Stimulated activated CD4-positive, alpha-beta T cell treated with anti-CD3 and anti-CD28 coated beads, Interleukin-12 subunit alpha, Interleukin-12 subunit beta, amount 100 ng/mL, for 4 hours (primary cell): ENCODE data around the gene CXCL3.
"Not testable (repeated sequence)": the region's sequence is repeated elsewhere in the genome, so short reads cannot be mapped to it uniquely, and the experiment has no call there.

Experiments used
- DNase-seq: peaks from one replicate; pipeline ENCODE4 v3.0.0-alpha.2; 2020

The CXCL3 gene

DNA sequence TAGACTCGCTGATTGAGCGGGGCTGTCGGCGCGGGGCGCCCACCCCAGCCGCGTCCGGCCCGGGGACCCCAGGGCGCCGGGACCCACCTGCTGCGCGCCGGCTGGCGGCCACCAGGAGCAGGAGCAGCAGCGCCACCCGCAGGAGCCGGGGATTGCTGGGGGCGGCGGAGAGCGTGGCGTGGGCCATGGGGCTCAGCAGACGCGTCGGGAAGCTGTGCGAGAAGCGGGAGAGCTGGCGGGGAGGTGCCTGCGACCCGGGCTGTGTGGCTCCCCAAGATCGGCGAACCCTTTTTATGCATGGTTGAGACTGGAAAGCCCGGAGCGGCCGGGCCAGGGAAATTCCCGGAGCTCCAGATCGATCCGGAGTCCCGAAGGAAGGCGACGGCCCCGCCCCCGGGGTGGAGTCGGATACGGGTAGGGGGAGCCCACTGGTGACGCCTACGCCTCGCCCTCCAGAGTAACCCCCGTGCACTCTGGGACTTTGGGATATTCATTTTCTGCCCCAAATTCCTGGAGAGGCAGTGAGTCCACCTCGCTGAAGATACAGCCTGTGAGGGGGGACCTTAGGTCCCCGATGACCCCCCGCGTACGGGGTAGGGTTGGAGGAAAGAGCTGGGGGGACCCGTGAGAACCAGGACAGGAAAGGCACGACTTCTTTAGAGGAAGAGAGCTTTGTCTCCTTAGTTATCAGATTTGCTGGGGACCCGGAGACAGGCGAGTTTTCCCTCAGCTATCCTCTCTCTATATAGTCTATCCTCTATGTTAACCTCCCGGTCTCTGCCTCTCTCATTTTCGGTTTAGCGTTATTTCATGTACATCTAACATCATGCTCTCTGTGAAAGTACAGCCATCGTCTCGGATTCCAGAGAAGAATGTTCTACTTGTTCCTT lies at the start of gene CXCL3:
TSS of gene CXCL3 (minus strand) at position 265 of the 890 bp plus-strand sequence. CDS start at position 187, 78 bp downstream.
- DNase-seq = no peak

DNA sequence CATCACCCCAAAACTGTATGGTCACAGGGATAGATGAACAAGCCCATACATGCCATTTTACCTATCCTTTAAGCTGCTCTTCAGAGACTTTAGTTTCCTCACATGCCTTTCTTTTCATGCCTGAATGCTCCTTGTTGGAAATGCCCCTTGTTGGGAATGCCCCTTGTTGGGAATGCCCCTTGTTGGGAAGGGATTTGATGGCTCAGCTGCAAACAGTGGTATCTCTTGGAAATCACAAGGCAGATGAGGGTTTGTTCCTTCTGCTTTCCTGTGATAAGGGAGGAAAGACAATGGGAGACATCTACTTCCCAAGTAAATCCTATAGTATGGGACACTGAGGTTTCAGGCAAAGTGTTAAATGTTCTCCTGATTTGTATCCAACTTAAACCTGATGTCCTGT lies 49.0 kb upstream of the CXCL3 start:
- no peak for DNase-seq

DNA sequence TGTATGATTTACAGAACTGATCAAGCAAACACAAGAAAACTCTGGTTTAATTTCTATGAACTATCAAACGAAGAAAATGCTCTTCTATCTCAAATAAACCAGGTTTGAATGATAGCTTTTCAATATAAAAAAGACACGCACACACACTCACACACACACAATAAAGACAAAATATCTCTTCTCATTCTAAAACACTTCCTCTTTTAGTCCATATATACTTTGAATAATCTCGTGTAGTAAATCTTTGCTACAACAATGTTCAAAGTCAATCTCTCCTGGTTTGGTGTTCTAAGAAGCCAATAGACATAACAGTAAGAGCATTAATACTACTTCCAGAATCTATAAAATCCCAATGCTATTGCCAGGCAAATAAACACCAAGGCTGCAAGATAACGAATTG lies 47.2 kb upstream of the CXCL3 start:
- no peak for DNase-seq

DNA sequence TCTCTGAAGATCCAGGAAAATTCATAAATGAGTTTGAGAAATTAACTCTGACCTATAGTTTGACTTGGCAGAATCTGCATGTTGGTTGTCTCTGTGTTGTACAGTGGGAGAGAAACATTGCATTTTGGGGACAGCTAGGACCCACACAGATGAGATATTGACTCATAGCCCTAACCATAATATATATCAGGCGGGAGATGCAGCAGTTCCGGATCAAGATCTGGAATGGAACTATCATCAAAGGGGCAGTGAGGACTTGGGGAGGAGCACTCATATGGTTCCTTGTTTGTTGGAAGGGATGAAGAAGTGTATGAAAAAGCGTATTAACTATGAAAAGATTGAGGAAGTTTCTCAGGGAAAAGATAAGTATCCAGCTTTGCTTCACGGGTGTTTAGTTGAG lies 46.5 kb upstream of the CXCL3 start:
- DNase-seq = no peak

DNA sequence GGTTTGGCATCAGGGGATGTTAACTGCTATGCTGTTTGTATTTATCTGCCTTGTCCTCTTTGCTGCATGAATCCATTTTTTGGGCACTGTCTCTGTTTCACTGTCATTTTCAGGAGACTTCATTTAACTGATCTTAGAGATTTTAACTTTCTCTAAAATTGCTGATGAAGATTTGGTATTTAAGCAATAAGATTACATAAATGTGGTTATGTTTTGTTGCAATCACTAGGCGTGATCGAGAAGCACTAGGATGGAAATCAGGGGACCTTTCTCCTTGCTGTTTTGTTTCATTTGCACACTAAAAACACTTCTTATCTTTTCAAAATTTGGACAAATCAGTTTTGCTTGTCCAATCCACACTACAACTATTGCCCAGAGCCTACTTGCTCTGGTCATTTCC lies 45.1 kb upstream of the CXCL3 start:
- DNase-seq = no peak

DNA sequence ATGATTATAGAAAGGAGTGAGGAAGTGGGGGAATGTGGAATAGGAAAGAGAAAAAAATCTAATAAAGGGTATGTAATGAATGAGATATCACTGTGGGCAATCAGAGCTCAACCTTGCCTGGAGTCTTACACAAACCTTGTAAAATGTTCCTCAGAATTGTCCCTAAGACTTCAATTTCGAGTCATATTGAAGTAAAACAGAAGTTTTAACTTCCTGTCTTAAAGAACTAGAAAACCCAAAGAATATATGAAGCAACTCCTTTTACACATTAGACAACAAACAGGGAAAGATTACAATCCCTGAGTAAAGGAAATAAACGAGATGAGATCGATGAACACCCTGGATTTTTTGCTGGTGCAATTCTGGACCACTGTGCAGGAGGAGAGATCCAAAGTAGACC lies 42.5 kb upstream of the CXCL3 start:
- no peak for DNase-seq

DNA sequence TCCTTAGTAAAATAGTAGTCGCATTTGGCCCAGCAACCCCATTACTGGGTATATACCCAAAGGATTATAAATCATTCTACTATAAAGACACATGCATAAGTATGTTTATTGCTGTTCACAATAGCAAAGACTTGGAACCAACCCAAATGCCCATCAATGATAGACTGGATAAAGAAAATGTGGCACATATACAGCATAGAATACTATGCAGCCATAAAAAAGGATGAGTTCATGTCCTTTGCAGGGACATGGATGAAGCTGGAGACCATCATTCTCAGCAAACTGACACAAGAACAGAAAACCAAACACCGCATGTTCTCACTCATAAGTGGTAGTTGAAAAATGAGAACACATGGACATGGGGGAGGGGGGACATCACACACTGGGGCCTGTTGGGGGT lies 41.9 kb upstream of the CXCL3 start:
- DNase-seq = not testable (repeated sequence)

DNA sequence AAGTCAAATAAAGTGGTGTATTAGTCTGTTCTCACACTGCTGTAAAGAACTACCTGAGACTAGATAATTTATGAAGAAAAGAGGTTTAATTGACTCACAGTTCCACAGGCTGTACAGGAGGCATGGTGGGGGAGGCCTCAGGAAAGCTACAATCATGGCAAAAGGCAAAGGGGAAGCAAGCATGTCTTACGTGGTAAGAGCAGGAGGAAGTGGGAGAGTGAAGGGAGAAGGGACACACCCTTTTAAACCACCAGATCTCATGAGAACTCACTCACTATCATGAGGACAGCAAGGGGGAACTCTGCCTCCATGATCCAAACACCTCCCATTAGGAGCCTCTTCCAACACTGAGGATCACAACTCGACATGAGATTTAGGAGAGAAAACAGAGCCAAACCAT lies 40.5 kb upstream of the CXCL3 start:
- DNase-seq = not testable (repeated sequence)

DNA sequence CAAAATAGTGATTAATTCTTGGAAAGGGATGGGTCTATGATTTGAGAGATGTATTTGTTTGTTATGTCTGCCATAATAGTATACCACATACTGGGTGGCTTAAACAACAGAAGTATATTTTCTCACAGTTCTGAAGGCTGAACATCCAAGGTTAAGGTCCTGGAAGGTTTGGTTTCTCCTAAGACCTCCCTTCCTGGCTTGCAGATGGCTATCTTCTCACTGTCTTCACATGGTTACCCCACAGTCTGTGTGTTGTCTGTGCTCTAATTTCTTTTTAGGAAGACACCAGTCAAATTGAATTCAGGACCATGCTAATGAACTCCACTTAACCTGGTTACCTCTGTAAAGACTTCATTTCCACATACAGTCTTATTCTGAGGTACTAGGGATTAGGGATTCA lies 34.9 kb upstream of the CXCL3 start:
- no peak for DNase-seq

DNA sequence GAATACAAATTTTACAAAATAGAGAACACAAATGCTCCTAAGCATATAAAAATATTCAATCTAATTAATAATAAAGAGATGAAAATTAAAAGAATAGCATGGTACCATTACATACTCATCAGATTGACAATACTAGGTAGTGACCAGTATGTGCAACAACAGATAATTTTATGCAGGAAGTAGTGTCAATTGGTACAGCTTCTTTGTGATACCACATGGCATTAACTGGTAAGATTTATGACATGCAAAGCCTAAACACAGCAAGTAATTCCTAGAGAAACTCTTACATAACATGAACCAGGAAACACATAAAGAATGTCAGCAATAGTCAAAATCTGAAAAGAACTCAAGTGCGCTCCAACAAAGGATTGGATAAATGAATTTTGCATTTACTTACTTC lies 34.2 kb upstream of the CXCL3 start:
- no peak for DNase-seq

DNA sequence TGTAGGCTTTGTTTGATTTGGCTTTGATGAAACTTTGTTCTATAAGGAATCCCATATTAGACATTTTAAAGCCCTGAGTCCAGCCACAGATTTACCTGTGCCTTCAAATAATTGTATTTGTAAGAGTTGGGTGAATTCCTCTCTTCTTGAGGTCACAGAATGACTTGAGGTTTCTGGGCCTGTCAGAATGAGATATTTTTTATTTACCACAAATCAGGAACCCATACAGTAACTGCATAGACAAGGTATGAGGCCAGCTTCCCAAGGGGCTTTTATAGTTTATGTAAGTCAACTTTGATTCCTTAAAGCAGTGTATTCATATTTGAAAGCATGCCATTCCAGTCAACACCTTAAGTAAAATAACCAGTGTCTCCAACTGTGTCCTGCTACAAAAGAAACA lies 29.1 kb upstream of the CXCL3 start:
- no peak for DNase-seq

DNA sequence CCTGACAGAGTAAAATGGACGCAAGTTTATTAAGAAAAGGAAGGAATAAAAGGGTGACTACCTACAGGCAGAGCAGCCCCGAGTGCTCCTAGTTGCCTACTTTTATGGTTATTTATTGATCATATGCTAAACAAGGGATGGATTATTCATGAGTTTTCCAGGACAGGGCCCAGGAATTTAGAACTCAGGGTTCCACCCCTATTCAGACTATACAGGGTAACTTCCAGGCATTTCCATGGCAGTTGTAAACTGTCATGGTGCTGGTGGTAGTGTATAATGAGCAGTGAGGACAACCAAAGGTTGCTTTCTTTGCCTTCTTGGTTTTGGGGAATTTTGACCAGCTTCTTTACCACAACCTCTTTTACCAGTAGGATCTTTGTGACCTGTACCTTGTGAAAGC lies 27.7 kb upstream of the CXCL3 start:
- no peak for DNase-seq

DNA sequence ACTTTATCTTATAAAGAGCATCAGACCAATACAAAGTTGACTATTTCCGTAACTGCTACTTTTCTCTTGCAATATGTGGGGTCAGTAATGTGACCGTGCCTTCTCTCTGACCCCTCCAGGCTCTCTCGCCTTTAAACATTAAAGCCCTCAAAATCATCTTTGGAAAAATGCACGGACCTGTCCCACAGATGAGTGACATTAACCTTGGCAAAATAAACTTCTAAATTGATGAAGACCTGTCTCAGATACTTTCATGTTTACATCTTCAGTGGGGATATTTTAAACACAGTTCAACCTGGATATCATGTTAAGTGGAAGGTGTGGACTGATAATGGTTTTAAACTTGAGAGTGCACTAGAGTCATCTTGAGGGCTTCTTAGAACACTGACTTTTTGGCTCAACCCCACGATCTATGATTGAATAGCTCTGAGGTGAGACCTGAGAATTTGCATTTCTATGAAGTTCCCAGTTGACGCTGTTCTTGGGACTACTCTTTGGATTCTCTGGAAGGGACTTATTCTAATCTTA lies 26.7 kb upstream of the CXCL3 start:
- DNase-seq = no peak

DNA sequence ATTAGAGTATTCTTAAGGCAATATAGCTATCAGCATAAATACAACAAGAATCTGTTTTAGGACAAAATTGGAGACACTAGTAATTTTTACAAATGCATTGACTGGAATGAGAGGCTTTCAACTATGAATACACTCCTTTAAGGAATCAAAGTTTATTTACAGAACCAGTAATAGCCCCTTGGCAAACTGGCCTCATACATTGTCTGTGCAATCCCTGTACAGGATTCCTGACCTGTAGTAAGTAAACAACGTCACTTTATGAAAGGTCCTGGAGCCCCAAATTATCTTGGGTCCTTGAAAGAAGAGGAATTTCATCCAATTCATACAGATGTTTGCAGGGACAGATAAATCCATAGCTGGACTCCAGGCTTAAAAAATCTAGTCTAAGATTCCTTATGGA lies 25.4 kb upstream of the CXCL3 start:
- no peak for DNase-seq

DNA sequence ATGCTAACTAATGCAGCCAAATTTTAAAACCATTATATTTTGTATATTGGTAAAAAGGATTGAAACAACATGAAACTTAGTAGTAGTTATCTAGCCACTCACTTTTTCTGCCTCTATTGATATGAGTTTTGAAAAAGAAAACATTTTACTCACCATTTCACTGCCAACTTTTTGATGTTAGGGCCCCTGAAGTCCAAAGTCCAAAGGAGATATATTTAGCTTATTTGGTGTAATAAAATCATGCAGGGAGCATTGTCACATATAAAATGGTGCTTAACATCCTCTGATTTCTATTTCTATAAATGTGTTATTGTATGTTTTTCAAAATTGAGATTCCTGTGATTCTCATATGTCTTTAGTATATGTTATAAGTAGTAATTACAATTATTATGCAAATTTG lies 24.5 kb upstream of the CXCL3 start:
- DNase-seq = no peak

DNA sequence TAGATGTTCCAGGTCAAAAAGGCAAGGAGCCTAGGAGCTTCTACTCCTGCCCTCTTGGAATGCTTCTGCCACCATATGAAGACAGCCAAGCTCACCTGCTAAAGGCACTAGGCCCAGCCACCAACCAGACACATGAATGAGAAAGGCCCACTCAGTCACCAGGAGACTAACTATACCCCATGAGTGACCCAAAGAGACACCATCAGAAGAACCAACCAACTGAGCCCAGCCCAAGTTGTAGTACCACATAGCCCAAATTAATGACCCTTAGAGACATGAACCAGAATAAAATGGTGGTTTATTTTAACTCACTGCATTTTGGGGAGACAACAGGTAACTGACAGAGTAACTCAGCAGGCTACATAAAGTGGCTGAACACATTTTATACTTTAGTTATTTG lies 22.9 kb upstream of the CXCL3 start:
- DNase-seq = no peak

DNA sequence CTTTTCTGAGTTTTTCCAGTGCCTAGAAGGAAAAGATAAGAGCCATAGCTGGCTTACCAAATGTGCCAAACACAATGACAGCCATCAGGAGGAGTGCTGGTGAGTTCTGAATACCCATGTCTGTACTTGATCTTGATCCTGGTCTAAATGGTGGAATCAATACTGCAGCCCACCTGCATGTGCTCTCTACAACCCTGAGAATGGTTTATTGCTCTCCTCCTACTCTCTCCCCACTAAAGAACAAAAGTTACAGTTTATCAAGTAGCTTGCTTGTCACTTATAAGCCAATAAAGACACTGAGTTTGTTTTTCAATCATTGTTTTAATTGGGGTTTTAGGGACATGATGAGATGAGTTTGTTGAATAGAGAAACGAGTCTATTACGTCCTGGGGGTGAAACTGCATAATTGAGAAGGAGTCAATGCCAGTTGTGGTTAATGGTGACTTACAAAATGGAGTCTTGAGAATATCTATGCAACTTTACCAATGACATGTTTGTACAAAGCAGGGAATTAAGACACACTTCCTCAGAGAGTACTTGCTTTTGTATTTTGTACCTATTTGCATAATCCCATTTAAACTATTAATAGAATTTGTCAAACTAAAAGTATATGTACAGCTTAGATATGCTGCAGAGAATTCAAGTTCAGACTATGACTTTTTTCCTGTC lies 20.8 kb upstream of the CXCL3 start:
- no peak for DNase-seq

DNA sequence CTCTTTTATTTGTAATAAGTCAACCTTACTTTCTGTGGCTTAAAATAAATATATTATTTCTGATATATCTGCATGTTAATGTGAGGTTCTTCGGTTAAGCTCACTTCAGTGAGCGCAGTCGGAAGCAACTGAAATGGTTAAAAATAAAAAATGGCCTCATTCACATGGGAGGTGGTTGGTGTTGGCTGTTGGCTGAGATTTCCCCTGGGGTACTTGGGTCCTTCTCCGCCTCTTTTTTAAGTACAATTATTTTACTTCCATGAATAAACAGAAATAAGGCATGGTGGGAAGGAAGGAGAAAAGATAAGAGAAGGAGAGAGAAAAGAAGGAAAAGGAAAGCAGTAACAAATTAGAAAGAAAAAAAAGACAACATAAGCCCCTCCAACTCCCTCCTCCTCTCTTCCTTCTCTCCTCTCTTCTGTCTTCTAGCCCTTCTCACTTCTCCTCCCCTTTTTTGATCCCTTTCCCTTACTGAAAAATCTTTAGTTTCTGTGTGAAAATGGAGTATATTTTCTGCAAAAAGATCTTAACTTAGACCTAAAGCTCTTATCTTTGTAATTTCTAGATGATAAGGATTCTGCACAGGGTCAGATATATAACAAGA lies 19.7 kb upstream of the CXCL3 start:
- DNase-seq = no peak

DNA sequence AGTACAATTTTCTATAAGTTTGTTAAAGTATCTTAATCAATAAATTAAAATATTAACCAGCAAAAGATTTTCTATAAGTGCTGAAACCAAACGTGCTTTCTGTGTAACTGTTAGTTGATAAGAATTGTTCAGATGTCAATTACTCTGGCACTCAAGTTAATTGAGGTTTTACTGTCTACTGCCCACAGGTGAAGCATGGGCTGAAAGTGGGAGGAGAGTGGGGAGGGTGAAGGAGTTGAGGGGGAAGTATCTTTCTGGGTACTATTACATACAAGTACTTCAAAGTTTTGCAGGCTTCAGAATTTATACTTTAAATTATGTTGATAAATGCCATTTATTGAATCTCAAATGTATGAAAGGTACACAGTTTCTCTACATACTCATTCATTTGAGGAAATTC lies 19.1 kb upstream of the CXCL3 start:
- DNase-seq = no peak

DNA sequence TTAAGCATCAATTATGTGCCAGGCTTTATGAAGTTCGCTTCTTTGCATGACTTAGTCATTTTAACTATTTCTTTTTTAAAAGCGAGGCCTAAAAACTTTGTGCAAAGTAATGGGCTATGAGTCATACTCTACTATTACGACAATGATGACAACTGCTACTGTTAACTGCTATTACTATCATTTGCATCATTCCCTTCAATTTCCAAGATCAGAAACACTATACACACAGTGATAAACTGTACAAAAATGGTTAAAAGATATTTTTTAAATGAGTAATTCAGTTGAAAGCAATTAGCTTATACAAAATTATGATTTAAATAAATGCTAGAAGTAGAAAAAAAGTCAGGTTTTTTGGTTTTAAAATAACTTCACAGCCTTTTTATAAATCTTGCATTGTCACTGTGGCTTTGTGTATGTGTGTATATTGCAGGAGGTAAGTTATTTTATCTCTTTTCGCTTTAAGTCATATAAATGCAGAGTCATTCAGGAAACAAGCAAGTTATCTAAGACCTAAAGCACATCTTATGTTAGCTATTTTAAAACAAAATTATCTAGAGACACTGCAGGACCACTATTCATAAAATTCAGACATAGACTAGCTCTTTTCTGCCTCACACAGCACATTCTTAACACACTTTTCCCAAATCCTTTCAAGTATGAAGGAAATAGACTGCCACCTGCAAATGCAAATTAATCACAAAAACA lies 18.5 kb upstream of the CXCL3 start:
- DNase-seq = no peak

DNA sequence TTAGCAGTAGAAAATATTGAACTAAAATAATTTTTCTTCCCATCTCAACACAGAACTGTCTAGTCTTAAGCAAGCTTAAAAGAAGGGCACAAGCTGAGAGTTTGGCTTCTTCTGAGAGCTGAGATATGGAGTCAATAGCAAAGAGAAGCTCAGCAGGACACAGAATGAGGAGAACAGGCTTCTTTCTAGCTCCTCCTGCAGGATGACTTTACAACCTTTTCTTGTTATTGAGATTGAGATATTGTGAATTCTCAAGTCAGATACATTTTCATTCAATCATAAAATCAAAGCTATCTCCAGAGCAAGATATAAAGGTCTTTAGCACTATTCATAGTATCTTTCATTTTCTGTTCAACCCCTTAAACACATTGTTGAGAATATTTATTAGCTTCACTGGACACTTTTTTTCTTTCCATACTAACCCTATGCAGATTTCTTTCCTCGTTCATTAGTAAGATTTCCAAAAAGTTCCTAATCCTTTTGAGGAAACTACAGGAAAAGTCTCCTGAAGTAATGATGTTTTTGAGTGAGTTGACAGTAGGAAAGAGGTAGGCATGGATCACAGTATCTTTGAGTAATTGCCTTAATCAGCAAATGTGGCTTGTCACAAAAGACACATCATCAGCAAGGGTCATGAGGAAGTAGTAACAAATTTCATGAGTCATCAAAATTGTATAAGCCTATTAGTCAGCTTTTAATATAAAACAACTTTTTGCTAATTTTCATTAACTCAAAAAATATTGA lies 17.8 kb upstream of the CXCL3 start:
- no peak for DNase-seq

DNA sequence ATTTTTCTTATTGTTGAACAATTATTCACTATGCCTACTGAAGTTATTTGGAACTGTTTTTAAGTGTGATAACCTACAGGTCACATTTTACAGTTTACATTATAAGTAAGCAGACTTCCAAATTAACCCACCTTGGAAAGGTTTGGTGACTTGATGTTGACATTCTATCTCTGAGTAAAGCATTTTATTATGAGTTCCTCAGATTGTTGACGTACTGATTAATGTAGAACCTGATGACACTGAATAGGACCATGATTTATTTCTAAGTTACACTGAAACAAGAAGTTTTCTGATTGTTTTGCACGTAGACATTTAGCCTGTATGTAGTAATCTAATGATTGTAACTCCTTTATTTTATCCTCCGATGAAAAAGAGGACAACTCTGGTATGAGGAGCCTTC lies 17.0 kb upstream of the CXCL3 start:
- DNase-seq = no peak

DNA sequence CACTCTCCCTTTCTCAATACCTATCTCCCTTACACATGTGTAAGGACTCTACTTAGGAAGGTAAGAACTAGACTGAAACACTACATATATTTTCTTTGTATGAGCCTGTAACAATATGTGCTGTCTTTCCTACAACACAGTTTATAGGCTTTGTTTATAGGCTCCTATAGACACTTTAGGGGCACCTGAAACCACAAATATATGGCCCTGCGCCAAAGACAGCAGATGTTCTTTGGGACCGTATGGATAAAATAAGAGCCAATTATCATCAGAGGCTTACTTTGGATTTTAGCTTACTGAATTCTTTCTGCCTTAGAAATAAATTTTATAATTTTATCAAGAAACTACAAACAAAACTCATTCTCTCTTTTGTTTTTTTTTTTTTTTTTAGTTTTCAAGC lies 16.6 kb upstream of the CXCL3 start:
- no peak for DNase-seq
